WTC11 (cell line): ENCODE results near the gene ZSWIM3. TPM values are rescaled to one million over a fixed set of nuclear protein-coding genes. Genes with fewer than 3 reads are reported as not detected.
A peak's percentile ranks its signal among the peaks of the same experiment; 100 is the strongest.

Experiments
- ATAC-seq: fragments of 200-7000 bp; cut with Tn5 transposase; 2 replicates; pipeline ENCODE4 v1.10.0; 2021; ENCODE audit warnings: mild to moderate bottlenecking, moderate library complexity
- CTCF ChIA-PET: fragments of 300-600 bp; sonication (Branson Sonifier 250); formaldehyde crosslinking; loops from one replicate; lab custom pipeline; 2021; ENCODE audit warnings: antibody characterized with exemption; lab: Charles Lee
- POLR2A ChIA-PET: fragments of 350-600 bp; sonication (Branson Sonifier 250); formaldehyde crosslinking; loops from one replicate; lab custom pipeline; 2021; ENCODE audit warnings: antibody characterized with exemption; lab: Charles Lee
- DNase-seq: peaks from one replicate; pipeline ENCODE4 v3.0.0; 2021; ENCODE audit warnings: low spot score
- H3K27ac Mint-ChIP-seq: 2 replicates; pipeline ENCODE4 v1.8.0; 2021; ENCODE audit warnings: mixed read lengths
- H3K27me3 Mint-ChIP-seq: 2 replicates; pipeline ENCODE4 v1.8.0; 2021; ENCODE audit warnings: low read depth, mild to moderate bottlenecking, moderate library complexity, mixed read lengths
- H3K36me3 Mint-ChIP-seq: 2 replicates; pipeline ENCODE4 v1.8.0; 2021; ENCODE audit warnings: mixed read lengths
- H3K4me1 Mint-ChIP-seq: 2 replicates; pipeline ENCODE4 v1.8.0; 2022; ENCODE audit warnings: mixed read lengths
- H3K4me3 Mint-ChIP-seq: 2 replicates; pipeline ENCODE4 v1.8.0; 2021; ENCODE audit warnings: mild to moderate bottlenecking, moderate library complexity, mixed read lengths
- H3K9me3 Mint-ChIP-seq: 2 replicates; pipeline ENCODE4 v1.8.0; 2021; ENCODE audit warnings: mixed read lengths
- ARID4B ChIP-seq: sonication (generic); formaldehyde crosslinking; IDR thresholded peaks from 2 replicates; pipeline ENCODE4 v1.8.0; 2023; ENCODE audit warnings: missing genetic modification reagents, mild to moderate bottlenecking, borderline replicate concordance
- ESRRA ChIP-seq: sonication (generic); formaldehyde crosslinking; IDR thresholded peaks from 2 replicates; pipeline ENCODE4 v1.8.1; 2022; ENCODE audit warnings: mild to moderate bottlenecking, missing genetic modification reagents, borderline replicate concordance
- FOXK1 ChIP-seq: sonication (generic); formaldehyde crosslinking; IDR thresholded peaks from 2 replicates; pipeline ENCODE4 v1.8.0; 2022; ENCODE audit warnings: mild to moderate bottlenecking, moderate library complexity, missing genetic modification reagents
- IRF2 ChIP-seq: sonication (generic); formaldehyde crosslinking; IDR thresholded peaks from 2 replicates; pipeline ENCODE4 v1.8.0; 2022; ENCODE audit warnings: low read depth, missing genetic modification reagents, borderline replicate concordance
- JUN ChIP-seq: sonication (generic); formaldehyde crosslinking; IDR thresholded peaks from 2 replicates; pipeline ENCODE4 v1.8.0; 2023; ENCODE audit warnings: mild to moderate bottlenecking, missing genetic modification reagents
- SOX15 ChIP-seq: fragments of 250-450 bp; sonication (Bioruptor Pico); IDR thresholded peaks from 2 replicates; pipeline ENCODE4 v1.9.0; 2021; ENCODE audit warnings: mild to moderate bottlenecking
- USF2 ChIP-seq: sonication (generic); formaldehyde crosslinking; IDR thresholded peaks from 2 replicates; pipeline ENCODE4 v1.8.1; 2023; ENCODE audit warnings: mild to moderate bottlenecking, missing genetic modification reagents, moderate library complexity
- ZNF423 ChIP-seq: fragments of 250-450 bp; sonication (Bioruptor Pico); IDR thresholded peaks from 2 replicates; pipeline ENCODE4 v2.1.2; 2022; ENCODE audit warnings: mild to moderate bottlenecking, moderate library complexity
- total RNA-seq: library from RNA; stranded (reverse); gene quantifications from 3 replicates; pipeline ENCODE4 v1.2.3, GENCODE V29; 2021
- TF ChIP-seq, protein P1 (sequence below): sonication (generic); formaldehyde crosslinking; IDR thresholded peaks from 2 replicates; pipeline ENCODE4 v1.8.1; 2023; ENCODE audit warnings: mild to moderate bottlenecking, missing genetic modification reagents

ZSWIM3 gene
- total RNA-seq, 1 experiment from 2014 or later, result 3.4 TPM

DNA sequence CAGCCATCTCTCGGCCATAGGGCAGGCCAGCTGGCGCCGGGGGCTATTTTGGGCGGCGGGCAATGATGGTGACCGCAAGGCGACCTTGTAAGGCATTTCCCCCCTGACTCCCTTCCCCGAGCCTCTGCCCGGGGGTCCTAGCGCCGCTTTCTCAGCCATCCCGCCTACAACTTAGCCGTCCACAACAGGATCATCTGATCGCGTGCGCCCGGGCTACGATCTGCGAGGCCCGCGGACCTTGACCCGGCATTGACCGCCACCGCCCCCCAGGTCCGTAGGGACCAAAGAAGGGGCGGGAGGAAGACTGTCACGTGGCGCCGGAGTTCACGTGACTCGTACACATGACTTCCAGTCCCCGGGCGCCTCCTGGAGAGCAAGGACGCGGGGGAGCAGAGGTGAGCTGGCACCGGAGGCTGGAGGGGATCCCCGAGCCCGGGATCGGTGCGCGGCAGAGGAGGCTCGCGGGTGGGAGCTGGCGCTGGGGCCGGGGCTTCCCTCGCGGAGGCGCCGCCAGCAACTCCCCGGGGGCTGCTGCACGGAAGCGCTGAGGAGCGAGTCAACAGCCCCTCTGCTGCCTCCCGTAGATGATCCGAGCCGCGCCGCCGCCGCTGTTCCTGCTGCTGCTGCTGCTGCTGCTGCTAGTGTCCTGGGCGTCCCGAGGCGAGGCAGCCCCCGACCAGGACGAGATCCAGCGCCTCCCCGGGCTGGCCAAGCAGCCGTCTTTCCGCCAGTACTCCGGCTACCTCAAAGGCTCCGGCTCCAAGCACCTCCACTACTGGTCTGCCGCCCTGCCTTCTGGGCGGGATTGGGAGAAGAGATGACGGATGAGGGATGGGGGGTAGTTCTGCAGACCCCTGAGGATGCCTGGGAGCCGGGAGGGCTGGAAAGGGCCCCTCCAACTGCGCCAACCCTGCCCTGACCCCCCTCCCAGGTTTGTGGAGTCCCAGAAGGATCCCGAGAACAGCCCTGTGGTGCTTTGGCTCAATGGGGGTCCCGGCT lies 33.9 kb downstream of the ZSWIM3 start, which contains the start of the genes CTSA and NEURL2 (continued):
- peak; percentile 98 for TF ChIP-seq ARID4B (CRISPR knock-in tag)
- TF ChIP-seq ZNF423, result peak; percentile 59; the same call in 1 of the 2 replicates
- TF ChIP-seq USF2 (CRISPR knock-in tag), result peak; percentile 100
- TF ChIP-seq JUN (CRISPR knock-in tag), result peak; percentile 33; the same call in 1 of the 2 replicates
- TF ChIP-seq ESRRA (CRISPR knock-in tag), result peak; percentile 21; the same call in 1 of the 2 replicates
- 0 out of 2 replicates have a peak, but pooled peaks have one; percentile 51 for TF ChIP-seq IRF2

- ChIA-PET CTCF (interaction anchor here (1.3 to 3.0 kb wide), 3 partner anchors 50 to 120 kb away, joined by 3 to 15 read pairs (median 10); no protein-coding TSS in a partner anchor), POLR2A (interaction anchor here (0.8 to 1.2 kb wide), 2 partner anchors 11 to 68 kb away, joined by 3 to 4 read pairs; partner anchors contain the start of gene ZSWIM1)
- ATAC-seq, result no peak
- peaks cover 8% of the 10 kb centered on the region for H3K36me3 Mint-ChIP-seq
- TF ChIP-seq SOX15 (CRISPR knock-in tag) (no peak), FOXK1 (CRISPR knock-in tag) (0 out of 2 replicates have a peak, but pooled peaks have one; percentile 24)
- H3K4me3 Mint-ChIP-seq, result peak overlapping the region; percentile 87
- no peak overlapping the region for H3K27ac Mint-ChIP-seq
- H3K27me3 Mint-ChIP-seq, result no peaks in the 10 kb centered on the region; the same call in 1 of the 2 replicates
- H3K9me3 Mint-ChIP-seq, result no peaks in the 10 kb centered on the region
- peaks cover 12% of the 10 kb centered on the region for H3K4me1 Mint-ChIP-seq
- no peak for DNase-seq
Measured at GRCh38 chr20:45892049-45892825, 34.8 kb downstream of the ZSWIM3 start.

GRCh38 chr20:45892828-45893500 lies 35.5 kb downstream of the ZSWIM3 start:
- ChIA-PET CTCF (interaction anchor here (2.5 kb wide), 1 partner anchor 69 kb away, joined by 10 read pairs; no protein-coding TSS in a partner anchor), POLR2A (interaction anchor here (0.6 to 1.2 kb wide), 3 partner anchors 12 to 497 kb away, joined by 3 to 5 read pairs (median 4); partner anchors contain the start of gene ZSWIM1)
- Mint-ChIP-seq H3K36me3 (peaks cover 15% of the 10 kb centered on the region), H3K27ac (no peak overlapping the region), H3K27me3 (no peaks in the 10 kb centered on the region; the same call in 1 of the 2 replicates), H3K4me1 (peaks cover 12% of the 10 kb centered on the region), H3K4me3 (peak overlapping the region; percentile 87), H3K9me3 (no peaks in the 10 kb centered on the region)
- TF ChIP-seq, protein P1, sequence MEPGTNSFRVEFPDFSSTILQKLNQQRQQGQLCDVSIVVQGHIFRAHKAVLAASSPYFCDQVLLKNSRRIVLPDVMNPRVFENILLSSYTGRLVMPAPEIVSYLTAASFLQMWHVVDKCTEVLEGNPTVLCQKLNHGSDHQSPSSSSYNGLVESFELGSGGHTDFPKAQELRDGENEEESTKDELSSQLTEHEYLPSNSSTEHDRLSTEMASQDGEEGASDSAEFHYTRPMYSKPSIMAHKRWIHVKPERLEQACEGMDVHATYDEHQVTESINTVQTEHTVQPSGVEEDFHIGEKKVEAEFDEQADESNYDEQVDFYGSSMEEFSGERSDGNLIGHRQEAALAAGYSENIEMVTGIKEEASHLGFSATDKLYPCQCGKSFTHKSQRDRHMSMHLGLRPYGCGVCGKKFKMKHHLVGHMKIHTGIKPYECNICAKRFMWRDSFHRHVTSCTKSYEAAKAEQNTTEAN (CRISPR knock-in tag), result no peak
- TF ChIP-seq USF2 (CRISPR knock-in tag), result peak; percentile 34; the same call in 1 of the 2 replicates
- DNase-seq (no peak), ATAC-seq (no peak)
